HG03025 (cell line): Measurements from ENCODE around the gene WDR48.

ENCODE experiments used
- ATAC-seq: cut with Tn5 transposase; IDR thresholded peaks from one replicate; pipeline ENCODE4 v1.9.1; 2021; ENCODE audit warnings: mild to moderate bottlenecking, moderate library complexity; ENCODE audit not compliant: unreplicated experiment, low FRiP score

Gene WDR48

GRCh38 chr3:39062180-39062579 lies 10.4 kb downstream of the WDR48 start:
- ATAC-seq: no peak

GRCh38 chr3:39063143-39063542 lies 11.3 kb downstream of the WDR48 start:
- ATAC-seq: no peak

GRCh38 chr3:39064646-39065045 lies 12.8 kb downstream of the WDR48 start:
- no peak for ATAC-seq

GRCh38 chr3:39065197-39065596 lies 13.4 kb downstream of the WDR48 start:
- ATAC-seq: peak; percentile 93

GRCh38 chr3:39067286-39067685 lies 15.5 kb downstream of the WDR48 start:
- ATAC-seq: no peak

- no peak for ATAC-seq
These were observed 16.7 kb downstream of the WDR48 start for GRCh38 chr3:39068556-39068955.

- no peak for ATAC-seq
These were observed 24.1 kb downstream of the WDR48 start for GRCh38 chr3:39075910-39076309.

GRCh38 chr3:39079530-39079929 lies 27.7 kb downstream of the WDR48 start:
- no peak for ATAC-seq

GRCh38 chr3:39080026-39080425 lies 28.2 kb downstream of the WDR48 start:
- ATAC-seq: no peak

GRCh38 chr3:39082666-39083313 lies 31.0 kb downstream of the WDR48 start:
- no peak for ATAC-seq

GRCh38 chr3:39086144-39086543 lies 34.3 kb downstream of the WDR48 start:
- peak; percentile 75 for ATAC-seq

- ATAC-seq: no peak
These were observed 36.6 kb downstream of the WDR48 start for GRCh38 chr3:39088456-39088855.

- ATAC-seq: no peak
These were observed 37.1 kb downstream of the WDR48 start for GRCh38 chr3:39088889-39089288.

GRCh38 chr3:39090922-39091321 lies 39.1 kb downstream of the WDR48 start:
- no peak for ATAC-seq

GRCh38 chr3:39094851-39095677 lies 43.2 kb downstream of the WDR48 start:
- ATAC-seq: no peak

- ATAC-seq: no peak
These were observed 44.0 kb downstream of the WDR48 start for GRCh38 chr3:39095778-39096177.

GRCh38 chr3:39096775-39097174 lies 45.0 kb downstream of the WDR48 start:
- ATAC-seq: no peak

GRCh38 chr3:39097716-39098472 lies 46.1 kb downstream of the WDR48 start:
- no peak for ATAC-seq

- ATAC-seq: no peak
These were observed 46.7 kb downstream of the WDR48 start for GRCh38 chr3:39098473-39099000.

GRCh38 chr3:39099242-39099641 lies 47.4 kb downstream of the WDR48 start:
- no peak for ATAC-seq
